Measurements from ENCODE around the gene NUP43. TPM values are rescaled to one million over a fixed set of nuclear protein-coding genes. Genes with fewer than 3 reads are reported as not detected.
"Not testable (repeated sequence)": the region's sequence is repeated elsewhere in the genome, so short reads cannot be mapped to it uniquely, and the experiment has no call there.

Gene NUP43
- total RNA-seq, 1 donor from 2014 or later = 17.8 TPM

DNA sequence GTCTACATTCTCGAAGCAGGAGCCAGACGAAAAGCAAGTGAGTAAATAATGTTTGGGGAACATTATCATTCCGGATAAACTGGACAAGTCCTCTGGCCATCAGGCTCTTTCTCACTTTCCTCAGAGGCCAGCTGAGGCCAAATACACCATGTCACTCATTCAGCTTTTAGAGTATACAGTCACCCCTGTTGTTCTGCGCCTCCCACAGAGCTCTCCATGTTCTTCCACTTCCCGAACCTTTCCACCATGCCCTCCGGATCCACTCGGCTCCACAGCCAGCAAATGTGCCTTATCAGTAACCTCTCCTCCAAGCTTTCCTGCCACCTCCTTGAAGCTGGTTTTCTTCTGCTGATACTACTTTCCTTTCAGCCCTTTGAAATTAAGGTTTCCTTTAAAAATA lies 60.1 kb downstream of the NUP43 start:
- DNase-seq = no peak

DNA sequence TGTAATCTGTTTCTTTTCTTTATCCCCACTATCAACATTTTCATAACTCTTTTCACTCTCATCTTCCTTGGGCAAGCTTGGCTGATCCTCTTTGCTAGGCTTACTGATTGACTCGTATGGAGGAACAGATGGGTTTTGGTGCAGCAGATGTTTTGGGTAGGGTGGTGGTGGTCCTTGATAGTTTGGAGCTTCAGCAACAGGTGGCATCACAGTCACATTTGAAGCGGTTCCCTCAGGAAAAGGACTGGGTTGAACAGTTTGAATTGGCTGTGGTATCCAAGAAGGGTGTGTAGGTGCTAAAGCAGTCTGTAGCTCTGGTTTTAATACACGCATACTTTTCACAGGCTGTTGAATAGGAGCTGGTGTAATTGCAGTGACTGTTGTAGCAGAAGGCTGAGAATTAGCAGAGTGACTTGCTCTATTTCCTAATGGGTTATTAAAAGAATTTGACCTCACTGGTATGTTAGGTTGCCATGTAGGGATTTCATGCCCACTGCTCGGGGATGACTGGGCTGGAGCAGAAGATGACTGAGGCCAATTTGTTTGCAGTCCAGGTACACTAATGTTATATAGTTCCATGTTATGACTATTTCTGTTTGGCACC lies 63.0 kb downstream of the NUP43 start:
- no peak for DNase-seq

DNA sequence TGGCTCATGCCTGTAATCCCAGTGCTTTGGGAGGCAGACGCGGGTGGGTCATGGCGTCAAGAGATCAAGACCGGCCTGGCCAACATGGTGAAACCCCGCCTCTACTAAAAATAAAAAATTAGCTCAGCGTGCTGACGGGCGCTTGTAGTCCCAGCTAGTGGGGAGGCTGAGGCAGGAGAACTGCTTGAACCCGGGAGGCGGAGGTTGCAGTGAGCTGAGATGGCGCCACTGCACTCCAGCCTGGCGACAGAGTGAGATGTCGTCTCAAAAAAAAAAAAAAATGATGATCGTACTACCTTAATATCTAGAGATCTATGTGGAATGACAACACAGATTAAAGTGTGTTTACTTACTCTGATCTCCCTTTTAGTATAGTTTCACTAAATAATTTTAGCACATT lies 64.5 kb downstream of the NUP43 start:
- DNase-seq = not testable (repeated sequence)

DNA sequence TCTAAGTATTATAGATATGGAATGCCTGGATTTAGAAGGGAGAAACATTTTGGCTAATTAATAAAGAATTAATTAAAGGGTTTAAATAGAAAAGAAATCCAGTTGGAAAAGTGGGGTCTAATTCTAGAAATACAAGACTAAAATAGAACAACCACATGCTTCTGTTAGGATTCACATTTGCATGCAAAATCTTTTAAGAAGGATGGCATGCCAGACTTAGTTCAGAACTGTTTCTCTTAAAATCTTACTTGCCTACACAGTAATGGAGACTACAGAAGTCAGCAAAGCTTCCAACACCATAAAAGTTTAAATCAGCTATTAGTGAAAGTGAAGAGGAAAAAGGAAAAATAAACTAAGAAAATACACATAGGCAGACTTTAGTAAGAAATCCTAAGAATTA lies 65.1 kb downstream of the NUP43 start:
- DNase-seq = no peak

DNA sequence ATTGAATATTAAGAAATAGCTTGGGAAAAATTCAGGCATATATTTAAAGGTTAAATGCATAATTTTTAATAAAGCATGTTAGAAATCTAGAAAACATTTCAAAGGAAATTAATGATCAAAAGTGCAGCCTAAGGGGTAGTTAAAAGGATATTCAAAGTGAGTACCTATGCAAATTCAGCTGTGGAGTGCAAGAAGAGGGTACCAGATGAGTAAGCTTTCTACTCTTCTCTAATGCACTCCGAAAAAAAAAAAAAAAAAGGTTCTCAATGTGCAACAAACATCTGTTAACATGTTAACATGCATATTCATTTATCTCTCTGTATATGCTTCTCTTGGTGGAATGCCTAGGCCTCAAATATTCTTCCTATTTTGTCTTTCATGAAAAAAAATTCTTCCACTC lies 65.8 kb downstream of the NUP43 start:
- DNase-seq = no peak

Other genes with a start within 250 kb of the NUP43 start
- 38.0 TPM for gene PPIL4, start 200.5 kb downstream of the NUP43 start, total RNA-seq
- gene GINM1, start 180.2 kb downstream of the NUP43 start, total RNA-seq = 45.3 TPM
- gene KATNA1, start 97.8 kb downstream of the NUP43 start, total RNA-seq = 23.7 TPM
- 24.0 TPM for gene LATS1, start 28.4 kb downstream of the NUP43 start, total RNA-seq
- 52.4 TPM for gene PCMT1, start 3.2 kb upstream of the NUP43 start, total RNA-seq
- gene LRP11, start 117.8 kb upstream of the NUP43 start, total RNA-seq = 29.1 TPM
- gene RAET1E, start 151.6 kb upstream of the NUP43 start, total RNA-seq = 3.3 TPM
- 0.79 TPM for gene RAET1G, start 176.6 kb upstream of the NUP43 start, total RNA-seq
- 0.89 TPM for gene ULBP2, start 195.5 kb upstream of the NUP43 start, total RNA-seq
- gene ULBP1, start 217.4 kb upstream of the NUP43 start, total RNA-seq = 0.69 TPM

All from skin of body (tissue), 2 donors.